D721Med (cell line): ENCODE measurements around the gene SHC1.
A peak's percentile ranks its signal among the peaks of the same experiment; 100 is the strongest.

Experiments
- DNase-seq: peaks from one replicate; pipeline ENCODE4 v3.0.0; 2011; ENCODE audit warnings: low spot score; ENCODE audit not compliant: insufficient read length
- FAIRE-seq: peaks from 2 replicates; lab custom pipeline; 2011; peaks lifted over from hg19 to GRCh38; lab: Jason Lieb, UNC
- CTCF ChIP-seq: IDR thresholded peaks from 2 replicates; pipeline ENCODE4 v1.5.1; 2012; ENCODE audit warnings: mild to moderate bottlenecking, control low read depth; ENCODE audit not compliant: insufficient read depth; ENCODE audit errors: missing control alignments

SHC1 gene

GRCh38 chr1:154941333-154942013 is 29.1 kb downstream of the SHC1 start:
- no peak for DNase-seq
- no peak for TF ChIP-seq CTCF
- FAIRE-seq, result no peak

GRCh38 chr1:154940651-154941194 is 29.8 kb downstream of the SHC1 start:
- FAIRE-seq (no peak), DNase-seq (no peak)
- TF ChIP-seq CTCF, result no peak

GRCh38 chr1:154940213-154940560 is 30.4 kb downstream of the SHC1 start:
- no peak for TF ChIP-seq CTCF
- DNase-seq, result no peak
- FAIRE-seq, result no peak

- TF ChIP-seq CTCF, result no peak
- DNase-seq, result no peak
- no peak for FAIRE-seq
Observed at GRCh38 chr1:154938604-154939399, 31.7 kb downstream of the SHC1 start.

- DNase-seq (no peak), FAIRE-seq (no peak)
- TF ChIP-seq CTCF, result no peak
Observed at GRCh38 chr1:154937988-154938386, 32.6 kb downstream of the SHC1 start.

- FAIRE-seq (no peak), DNase-seq (peak; percentile 93)
- peak; percentile 3 for TF ChIP-seq CTCF
Observed at GRCh38 chr1:154937085-154937987, 33.2 kb downstream of the SHC1 start.
